IMR-90 (cell line): ENCODE data around the gene MYH13. TPM values are rescaled to one million over a fixed set of nuclear protein-coding genes. Genes with fewer than 3 reads are reported as not detected.

Experiments
- ATAC-seq: fragments of 200-7000 bp; cut with Tn5 transposase; 2 replicates; pipeline ENCODE4 v1.9.1; 2020; ENCODE audit warnings: low read depth, mild to moderate bottlenecking, moderate library complexity
- BruUV-seq: library from RNA; stranded (reverse); fragments of 400-500 nt; replicated peaks from 2 replicates; lab custom pipeline; 2021; lab: Mats Ljungman, UMichigan
- CTCF ChIA-PET: fragments of 300-600 bp; formaldehyde crosslinking; extraction: SDS; loops from one replicate; lab custom pipeline; 2021; ENCODE audit warnings: antibody characterized with exemption; lab: Yijun Ruan, JAX
- POLR2A ChIA-PET: fragments of 300-600 bp; sonication (Branson Sonifier 250); formaldehyde crosslinking; loops from one replicate; lab custom pipeline; 2022; ENCODE audit warnings: antibody characterized with exemption; ENCODE audit not compliant: unreplicated experiment; lab: Charles Lee
- DNase-seq: peaks from one replicate; pipeline ENCODE4 v3.0.0; 2013
- H2AFZ ChIP-seq: replicated peaks from 2 replicates; pipeline ENCODE3; 2013; ENCODE audit warnings: low read length, mild to moderate bottlenecking; ENCODE audit not compliant: poor library complexity
- H2AK5ac ChIP-seq: 2 replicates; pipeline ENCODE4 v1.6.1; 2013; ENCODE audit warnings: low read depth, low read length, inconsistent platforms
- H2AK9ac ChIP-seq: replicated peaks from 2 replicates; pipeline ENCODE3; 2013; ENCODE audit warnings: mild to moderate bottlenecking, low read depth, low read length, moderate library complexity; ENCODE audit not compliant: poor library complexity
- H2BK120ac ChIP-seq: 2 replicates; pipeline ENCODE4 v1.6.1; 2013; ENCODE audit warnings: low read depth, low read length, inconsistent platforms
- H2BK15ac ChIP-seq: 3 replicates; pipeline ENCODE4 v1.6.1; 2013; ENCODE audit warnings: low read depth, low read length, inconsistent platforms
- H2BK20ac ChIP-seq: 2 replicates; pipeline ENCODE4 v1.6.1; 2013; ENCODE audit warnings: low read depth, mild to moderate bottlenecking, inconsistent platforms, low read length, moderate library complexity
- H2BK5ac ChIP-seq: 2 replicates; pipeline ENCODE4 v1.6.1; 2013; ENCODE audit warnings: mild to moderate bottlenecking, low read depth, low read length, inconsistent platforms; ENCODE audit not compliant: poor library complexity, severe bottlenecking
- H3K14ac ChIP-seq: replicated peaks from 2 replicates; pipeline ENCODE4 v1.6.1; 2013; ENCODE audit warnings: low read depth, low read length, inconsistent platforms
- H3K18ac ChIP-seq: 2 replicates; pipeline ENCODE4 v1.6.1; 2013; ENCODE audit warnings: low read depth, low read length, control low read depth
- H3K23ac ChIP-seq: 2 replicates; pipeline ENCODE4 v1.6.1; 2013; ENCODE audit warnings: low read depth, low read length, inconsistent platforms
- H3K27ac ChIP-seq: 2 replicates; pipeline ENCODE4 v1.5.1; 2013; ENCODE audit warnings: mild to moderate bottlenecking, control low read depth, low read length; ENCODE audit not compliant: insufficient read depth
- H3K27me3 ChIP-seq: 2 replicates; pipeline ENCODE4 v1.6.1; 2013; ENCODE audit warnings: low read length; ENCODE audit not compliant: control insufficient read depth, insufficient read depth
- H3K36me3 ChIP-seq: 2 replicates; pipeline ENCODE4 v1.6.1; 2013; ENCODE audit warnings: low read length, mixed read lengths; ENCODE audit not compliant: control insufficient read depth, insufficient read depth
- H3K4ac ChIP-seq: 2 replicates; pipeline ENCODE4 v1.6.1; 2013; ENCODE audit warnings: low read depth, low read length, inconsistent platforms
- H3K4me1 ChIP-seq: 2 replicates; pipeline ENCODE4 v1.6.1; 2013; ENCODE audit warnings: low read length, mixed read lengths; ENCODE audit not compliant: control insufficient read depth, insufficient read depth
- H3K4me2 ChIP-seq: 2 replicates; pipeline ENCODE4 v1.6.1; 2013; ENCODE audit warnings: low read depth, mild to moderate bottlenecking, control low read depth, low read length, moderate library complexity
- H3K4me3 ChIP-seq: 2 replicates; pipeline ENCODE4 v1.5.1; 2013; ENCODE audit warnings: low read depth, mild to moderate bottlenecking, control low read depth, low read length, moderate library complexity; ENCODE audit not compliant: insufficient read depth
- H3K56ac ChIP-seq: 2 replicates; pipeline ENCODE4 v1.6.1; 2013; ENCODE audit warnings: low read length, inconsistent platforms; ENCODE audit not compliant: insufficient read depth; ENCODE audit errors: extremely low read depth
- H3K79me1 ChIP-seq, 2 experiments: 2 replicates each; pipeline ENCODE4 v1.6.1; 2013; ENCODE audit warnings: low read length in 2 of 2, inconsistent platforms in 1 of 2, low read depth in 1 of 2
- H3K9ac ChIP-seq: 2 replicates; pipeline ENCODE4 v1.6.1; 2013; ENCODE audit warnings: low read depth, low read length, control low read depth
- H3K9me1 ChIP-seq: 2 replicates; pipeline ENCODE4 v1.6.1; 2013; ENCODE audit warnings: low read length, inconsistent platforms; ENCODE audit not compliant: insufficient read depth
- H3K9me3 ChIP-seq: 2 replicates; pipeline ENCODE4 v1.6.1; 2013; ENCODE audit warnings: low read length; ENCODE audit not compliant: control insufficient read depth, insufficient read depth
- H4K20me1 ChIP-seq: 2 replicates; pipeline ENCODE4 v1.6.1; 2013; ENCODE audit warnings: low read length, inconsistent platforms; ENCODE audit not compliant: insufficient read depth
- H4K5ac ChIP-seq: 2 replicates; pipeline ENCODE4 v1.6.1; 2013; ENCODE audit warnings: mild to moderate bottlenecking, low read depth, low read length, control low read depth
- H4K8ac ChIP-seq, 2 experiments: 2 replicates each; pipeline ENCODE4 v1.6.1; 2013; ENCODE audit warnings: low read depth in 2 of 2, low read length in 2 of 2, control low read depth in 1 of 2, inconsistent platforms in 1 of 2
- H4K91ac ChIP-seq: 2 replicates; pipeline ENCODE4 v1.6.1; 2013; ENCODE audit warnings: low read depth, low read length, inconsistent platforms; ENCODE audit not compliant: insufficient read depth
- CEBPB ChIP-seq: IDR thresholded peaks from 2 replicates; pipeline ENCODE4 v1.6.1; 2012; ENCODE audit warnings: low read depth, low read length, improper control_type of control experiment
- MAFK ChIP-seq: IDR thresholded peaks from 2 replicates; pipeline ENCODE4 v1.6.1; 2012; ENCODE audit warnings: low read depth, low read length, improper control_type of control experiment
- MAZ ChIP-seq: IDR thresholded peaks from 2 replicates; pipeline ENCODE4 v1.6.1; 2012; ENCODE audit warnings: low read depth, mild to moderate bottlenecking, low read length, improper control_type of control experiment, moderate library complexity, borderline replicate concordance
- NFE2L2 ChIP-seq: fragments of 150-350 bp; IDR thresholded peaks from 2 replicates; pipeline ENCODE4 v1.6.1; 2016; ENCODE audit warnings: low read depth, mild to moderate bottlenecking, low read length
- POLR2A ChIP-seq: IDR thresholded peaks from 2 replicates; pipeline ENCODE4 v1.6.1; 2012; ENCODE audit warnings: mild to moderate bottlenecking, low read depth, low read length
- RAD21 ChIP-seq: IDR thresholded peaks from 2 replicates; pipeline ENCODE4 v1.6.1; 2012; ENCODE audit warnings: low read length, improper control_type of control experiment
- RCOR1 ChIP-seq: IDR thresholded peaks from 2 replicates; pipeline ENCODE4 v1.6.1; 2012; ENCODE audit warnings: mild to moderate bottlenecking, low read length, improper control_type of control experiment; ENCODE audit not compliant: insufficient replicate concordance
- RFX5 ChIP-seq: IDR thresholded peaks from 2 replicates; pipeline ENCODE4 v1.8.0; 2012; ENCODE audit warnings: low read depth, mild to moderate bottlenecking, low read length, moderate library complexity
- SMC3 ChIP-seq: fragments of 150-350 bp; IDR thresholded peaks from 2 replicates; pipeline ENCODE4 v1.6.1; 2016; ENCODE audit warnings: low read depth, mild to moderate bottlenecking, antibody characterized with exemption, low read length, moderate library complexity
- WGBS, 2 experiments: methylation state at CpG; one replicate each; pipeline versions ENCODE4 v1.1.5 to v1.1.7; 2013; ENCODE audit warnings: missing lambda C conversion rate in 2 of 2; ENCODE audit not compliant: insufficient read length in 1 of 2; ENCODE audit errors: extremely low coverage in 2 of 2; 5-methylcytosine and 5-hydroxymethylcytosine counted together
- dilution Hi-C: fragments of 300-500 bp; cut with HindIII; formaldehyde crosslinking; loops from one replicate; pipeline ENCODE4 v1.14.3; 2018; ENCODE audit warnings: low sequenced_read_pairs; ENCODE audit not compliant: unreplicated experiment
- in situ Hi-C: fragments of 300-500 bp; cut with MboI; formaldehyde crosslinking; loops from 3 replicates; pipeline ENCODE4 v1.14.3; 2019; ENCODE audit warnings: low sequenced_read_pairs, inconsistent platforms, mixed read lengths
- intact Hi-C: fragments of 100-400 bp; cut with micrococcal nuclease; formaldehyde crosslinking; loops from 2 replicates; pipeline ENCODE4 v1.10.0; 2022
- polyA plus RNA-seq, 3 experiments: library from polyadenylated mRNA; depleted of rRNA; stranded (reverse); fragments of >200 nt; gene quantifications; 2 replicates each; pipeline ENCODE4 v1.2.3, GENCODE V29; 2012; ENCODE audit warnings: low replicate concordance in 1 of 3
- total RNA-seq: library from RNA; depleted of rRNA; stranded (reverse); fragments of >200 nt; gene quantifications from 2 replicates; pipeline ENCODE4 v1.2.3, GENCODE V29; 2012
- TF ChIP-seq, protein P1 (sequence below): fragments of 150-350 bp; IDR thresholded peaks from 2 replicates; pipeline ENCODE4 v1.6.1; 2017; ENCODE audit warnings: mild to moderate bottlenecking, antibody characterized with exemption, low read length, low read depth
- TF ChIP-seq, protein P2 (sequence below): conservative IDR thresholded peaks from 2 replicates; pipeline ENCODE4 v1.5.1; 2012; ENCODE audit warnings: mild to moderate bottlenecking, low read depth, low read length, improper control_type of control experiment

Gene MYH13
- total and polyA plus RNA-seq, 2 of the 4 experiments (the other 2 are of a cell fraction), result not detected

DNA sequence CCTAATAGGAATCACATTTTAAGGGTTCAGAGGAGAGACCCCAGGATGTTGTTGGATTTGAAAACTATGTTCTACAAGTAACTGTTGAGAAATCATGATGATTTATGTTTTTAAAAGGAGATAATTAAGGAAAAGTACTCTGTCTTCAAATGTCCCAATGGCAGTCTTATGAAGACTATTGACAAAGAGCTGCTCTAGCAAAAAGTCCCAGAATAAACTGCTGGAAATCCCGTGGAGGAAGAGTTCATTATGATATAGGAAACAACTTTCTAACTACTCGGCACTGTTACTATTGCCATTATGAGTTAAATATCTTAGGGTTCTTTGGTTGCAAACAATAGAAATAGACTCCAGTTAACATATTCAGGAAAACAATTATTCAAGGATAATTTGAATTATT is 108.8 kb downstream of the MYH13 start:
- Histone ChIP-seq H2AK9ac (no peak overlapping the region), H3K14ac (no peak overlapping the region), H3K27ac (no peak overlapping the region), H4K91ac (no peak overlapping the region), H2BK20ac (no peak overlapping the region), H2AK5ac (no peak overlapping the region), H3K79me1 (no peaks in the 10 kb centered on the region), H3K36me3 (no peaks in the 10 kb centered on the region), H3K4me3 (no peak overlapping the region), H3K9ac (no peak overlapping the region), H3K4me2 (no peak overlapping the region), H2BK120ac (no peak overlapping the region), H2AFZ (no peak overlapping the region), H4K20me1 (no peaks in the 10 kb centered on the region), H4K8ac (no peak overlapping the region), H3K18ac (no peak overlapping the region), H3K9me1 (no peaks in the 10 kb centered on the region), H3K4me1 (peaks cover 8% of the 10 kb centered on the region; the same call in 1 of the 2 replicates), H3K56ac (no peak overlapping the region), H3K9me3 (peaks cover 3% of the 10 kb centered on the region; the same call in 1 of the 2 replicates), H3K4ac (no peak overlapping the region), H2BK15ac (no peak overlapping the region), H4K5ac (no peak overlapping the region), H3K23ac (no peak overlapping the region), H3K27me3 (peaks cover 2% of the 10 kb centered on the region; the same call in 1 of the 2 replicates), H2BK5ac (no peak overlapping the region)
- no peak for ATAC-seq
- BruUV-seq, result no TSS peak
- POLR2A ChIA-PET, result no interaction called here
- TF ChIP-seq MAFK, result no peak
- TF ChIP-seq MAZ, result no peak
- TF ChIP-seq RFX5, result no peak
- no peak for TF ChIP-seq POLR2A
- TF ChIP-seq NFE2L2, result no peak
- no peak for TF ChIP-seq RCOR1
- TF ChIP-seq SMC3, result no peak
- TF ChIP-seq CEBPB, result no peak
- TF ChIP-seq, protein P1, sequence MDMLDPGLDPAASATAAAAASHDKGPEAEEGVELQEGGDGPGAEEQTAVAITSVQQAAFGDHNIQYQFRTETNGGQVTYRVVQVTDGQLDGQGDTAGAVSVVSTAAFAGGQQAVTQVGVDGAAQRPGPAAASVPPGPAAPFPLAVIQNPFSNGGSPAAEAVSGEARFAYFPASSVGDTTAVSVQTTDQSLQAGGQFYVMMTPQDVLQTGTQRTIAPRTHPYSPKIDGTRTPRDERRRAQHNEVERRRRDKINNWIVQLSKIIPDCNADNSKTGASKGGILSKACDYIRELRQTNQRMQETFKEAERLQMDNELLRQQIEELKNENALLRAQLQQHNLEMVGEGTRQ, result no peak
- TF ChIP-seq, protein P2, sequence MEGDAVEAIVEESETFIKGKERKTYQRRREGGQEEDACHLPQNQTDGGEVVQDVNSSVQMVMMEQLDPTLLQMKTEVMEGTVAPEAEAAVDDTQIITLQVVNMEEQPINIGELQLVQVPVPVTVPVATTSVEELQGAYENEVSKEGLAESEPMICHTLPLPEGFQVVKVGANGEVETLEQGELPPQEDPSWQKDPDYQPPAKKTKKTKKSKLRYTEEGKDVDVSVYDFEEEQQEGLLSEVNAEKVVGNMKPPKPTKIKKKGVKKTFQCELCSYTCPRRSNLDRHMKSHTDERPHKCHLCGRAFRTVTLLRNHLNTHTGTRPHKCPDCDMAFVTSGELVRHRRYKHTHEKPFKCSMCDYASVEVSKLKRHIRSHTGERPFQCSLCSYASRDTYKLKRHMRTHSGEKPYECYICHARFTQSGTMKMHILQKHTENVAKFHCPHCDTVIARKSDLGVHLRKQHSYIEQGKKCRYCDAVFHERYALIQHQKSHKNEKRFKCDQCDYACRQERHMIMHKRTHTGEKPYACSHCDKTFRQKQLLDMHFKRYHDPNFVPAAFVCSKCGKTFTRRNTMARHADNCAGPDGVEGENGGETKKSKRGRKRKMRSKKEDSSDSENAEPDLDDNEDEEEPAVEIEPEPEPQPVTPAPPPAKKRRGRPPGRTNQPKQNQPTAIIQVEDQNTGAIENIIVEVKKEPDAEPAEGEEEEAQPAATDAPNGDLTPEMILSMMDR, result no peak
- no peak for TF ChIP-seq RAD21
- CTCF ChIA-PET, result no interaction called here
- no peak for DNase-seq
- dilution Hi-C loops (no loop called here), in situ Hi-C loops (no loop called here), intact Hi-C loops (no loop called here)
- no CpG with 5 or more reads among the region's 2 CpGs for WGBS, 2 experiments
